IPS-11a (cell line): Measurements from ENCODE around the gene SSPN.
"Not testable (repeated sequence)": the region's sequence is repeated elsewhere in the genome, so short reads cannot be mapped to it uniquely, and the experiment has no call there.

Experiments used
- H3K4me3 ChIP-seq: one replicate; pipeline ENCODE4 v1.5.1; 2013; ENCODE audit warnings: low read depth, low read length, control low read depth

SSPN gene

GRCh38 chr12:26226629-26227360, 31.4 kb downstream of the SSPN start:
- H3K4me3 ChIP-seq, result peak overlapping the region; percentile 25

- H3K4me3 ChIP-seq, result no peak overlapping the region
These were observed 32.0 kb downstream of the SSPN start for GRCh38 chr12:26227361-26227745.

GRCh38 chr12:26229910-26230309, 34.5 kb downstream of the SSPN start:
- no peak overlapping the region for H3K4me3 ChIP-seq

- H3K4me3 ChIP-seq, result no peak overlapping the region
These were observed 36.1 kb downstream of the SSPN start for GRCh38 chr12:26231470-26231869.

- H3K4me3 ChIP-seq, result no peak overlapping the region
These were observed 36.5 kb downstream of the SSPN start for GRCh38 chr12:26231921-26232320.

- no peak overlapping the region for H3K4me3 ChIP-seq
These were observed 38.3 kb downstream of the SSPN start for GRCh38 chr12:26233631-26234030.

GRCh38 chr12:26235465-26235864, 40.1 kb downstream of the SSPN start:
- H3K4me3 ChIP-seq, result not testable (repeated sequence)

- no peak overlapping the region for H3K4me3 ChIP-seq
These were observed 43.2 kb downstream of the SSPN start for GRCh38 chr12:26238341-26239121.

- no peak overlapping the region for H3K4me3 ChIP-seq
These were observed 43.9 kb downstream of the SSPN start for GRCh38 chr12:26239122-26239851.

GRCh38 chr12:26239852-26240815, 44.8 kb downstream of the SSPN start:
- H3K4me3 ChIP-seq, result no peak overlapping the region

- no peak overlapping the region for H3K4me3 ChIP-seq
These were observed 45.7 kb downstream of the SSPN start for GRCh38 chr12:26241080-26241479.

GRCh38 chr12:26242683-26243082, 47.3 kb downstream of the SSPN start:
- H3K4me3 ChIP-seq, result no peak overlapping the region

- H3K4me3 ChIP-seq, result no peak overlapping the region
These were observed 49.1 kb downstream of the SSPN start for GRCh38 chr12:26244503-26244902.

- no peak overlapping the region for H3K4me3 ChIP-seq
These were observed 50.0 kb downstream of the SSPN start for GRCh38 chr12:26245175-26245942.

- no peak overlapping the region for H3K4me3 ChIP-seq
These were observed 51.3 kb downstream of the SSPN start for GRCh38 chr12:26246483-26247164.

- no peak overlapping the region for H3K4me3 ChIP-seq
These were observed 52.5 kb downstream of the SSPN start for GRCh38 chr12:26247873-26248272.

- H3K4me3 ChIP-seq, result no peak overlapping the region
These were observed 55.4 kb downstream of the SSPN start for GRCh38 chr12:26250801-26251200.

GRCh38 chr12:26251600-26251999, 56.2 kb downstream of the SSPN start:
- no peak overlapping the region for H3K4me3 ChIP-seq

- no peak overlapping the region for H3K4me3 ChIP-seq
These were observed 57.6 kb downstream of the SSPN start for GRCh38 chr12:26252946-26253345.
